ENCODE measurements around the gene KRTAP10-5.
"Not testable (repeated sequence)": the region's sequence is repeated elsewhere in the genome, so short reads cannot be mapped to it uniquely, and the experiment has no call there.

Gene KRTAP10-5

GRCh38 chr21:44598061-44598460 lies 17.7 kb upstream of the KRTAP10-5 start:
- H3K27me3 ChIP-seq (ENCODE audit: insufficient read depth, low read length), result no peaks in the 10 kb centered on the region
- H3K9ac ChIP-seq (ENCODE audit: low read depth, low read length), result peak overlapping the region; percentile 43
- no peaks in the 10 kb centered on the region for H3K9me3 ChIP-seq (ENCODE audit: insufficient read depth, low read depth, low read length)
- H3K4me1 ChIP-seq (ENCODE audit: insufficient read depth, low read length), result peaks cover 17% of the 10 kb centered on the region
- no peak overlapping the region for H3K4me3 ChIP-seq (ENCODE audit: low read length)
- H3K36me3 ChIP-seq (ENCODE audit: insufficient read depth, low read length), result no peaks in the 10 kb centered on the region
- WGBS, result 64% methylated on average over 11 of the region's 11 CpGs
- peak overlapping the region; percentile 25; the same call in 1 of the 2 replicates for H3K27ac ChIP-seq (ENCODE audit: low read depth, low read length)

GRCh38 chr21:44596068-44596725 lies 15.8 kb upstream of the KRTAP10-5 start:
- Histone ChIP-seq H3K4me1 (ENCODE audit: insufficient read depth, low read length) (peaks cover 19% of the 10 kb centered on the region), H3K27ac (ENCODE audit: low read depth, low read length) (no peak overlapping the region), H3K36me3 (ENCODE audit: insufficient read depth, low read length) (no peaks in the 10 kb centered on the region), H3K4me3 (ENCODE audit: low read length) (no peak overlapping the region), H3K9ac (ENCODE audit: low read depth, low read length) (no peak overlapping the region), H3K27me3 (ENCODE audit: insufficient read depth, low read length) (no peaks in the 10 kb centered on the region), H3K9me3 (ENCODE audit: insufficient read depth, low read depth, low read length) (no peaks in the 10 kb centered on the region)
- 97% methylated on average over 9 of the region's 9 CpGs for WGBS

- Histone ChIP-seq H3K4me3 (ENCODE audit: low read length) (no peak overlapping the region), H3K9me3 (ENCODE audit: insufficient read depth, low read depth, low read length) (no peaks in the 10 kb centered on the region), H3K36me3 (ENCODE audit: insufficient read depth, low read length) (no peaks in the 10 kb centered on the region), H3K27me3 (ENCODE audit: insufficient read depth, low read length) (no peaks in the 10 kb centered on the region), H3K27ac (ENCODE audit: low read depth, low read length) (no peak overlapping the region), H3K4me1 (ENCODE audit: insufficient read depth, low read length) (peaks cover 19% of the 10 kb centered on the region), H3K9ac (ENCODE audit: low read depth, low read length) (no peak overlapping the region)
- 93% methylated on average over 6 of the region's 6 CpGs for WGBS
Measured at GRCh38 chr21:44595524-44595923, 15.1 kb upstream of the KRTAP10-5 start.

GRCh38 chr21:44594406-44594916 lies 14.1 kb upstream of the KRTAP10-5 start:
- Histone ChIP-seq H3K27ac (ENCODE audit: low read depth, low read length) (no peak overlapping the region), H3K4me1 (ENCODE audit: insufficient read depth, low read length) (peaks cover 19% of the 10 kb centered on the region), H3K9ac (ENCODE audit: low read depth, low read length) (no peak overlapping the region), H3K4me3 (ENCODE audit: low read length) (no peak overlapping the region), H3K27me3 (ENCODE audit: insufficient read depth, low read length) (no peaks in the 10 kb centered on the region), H3K9me3 (ENCODE audit: insufficient read depth, low read depth, low read length) (no peaks in the 10 kb centered on the region), H3K36me3 (ENCODE audit: insufficient read depth, low read length) (no peaks in the 10 kb centered on the region)
- 90% methylated on average over 12 of the region's 12 CpGs for WGBS

GRCh38 chr21:44593598-44594405 lies 13.4 kb upstream of the KRTAP10-5 start:
- Histone ChIP-seq H3K4me1 (ENCODE audit: insufficient read depth, low read length) (peaks cover 19% of the 10 kb centered on the region), H3K4me3 (ENCODE audit: low read length) (no peak overlapping the region), H3K36me3 (ENCODE audit: insufficient read depth, low read length) (no peaks in the 10 kb centered on the region), H3K9me3 (ENCODE audit: insufficient read depth, low read depth, low read length) (no peaks in the 10 kb centered on the region), H3K27ac (ENCODE audit: low read depth, low read length) (no peak overlapping the region), H3K9ac (ENCODE audit: low read depth, low read length) (no peak overlapping the region), H3K27me3 (ENCODE audit: insufficient read depth, low read length) (no peaks in the 10 kb centered on the region)
- WGBS, result 76% methylated on average over 20 of the region's 20 CpGs

- H3K4me1 ChIP-seq (ENCODE audit: insufficient read depth, low read length), result peaks cover 9% of the 10 kb centered on the region
- no peaks in the 10 kb centered on the region for H3K27me3 ChIP-seq (ENCODE audit: insufficient read depth, low read length)
- H3K4me3 ChIP-seq (ENCODE audit: low read length), result no peak within 1 kb of the TSS
- no peaks in the 10 kb centered on the region for H3K9me3 ChIP-seq (ENCODE audit: insufficient read depth, low read depth, low read length)
- no peak within 1 kb of the TSS for H3K9ac ChIP-seq (ENCODE audit: low read depth, low read length)
- WGBS, result 87% methylated on average over 33 of the region's 33 CpGs
- no peaks in the 10 kb centered on the region for H3K36me3 ChIP-seq (ENCODE audit: insufficient read depth, low read length)
- 0 out of 2 replicates have a peak within 1 kb of the TSS, but pooled peaks have one; percentile 41 for H3K27ac ChIP-seq (ENCODE audit: low read depth, low read length)
Measured at GRCh38 chr21:44592446-44593311, 12.3 kb upstream of the KRTAP10-5 start, which contains the start of gene KRTAP10-6. Gene KRTAP10-6, minus strand, starts transcription at chr21:44592505. Its CDS starts 21 bp downstream, at chr21:44592484.

GRCh38 chr21:44591801-44592130 lies 11.4 kb upstream of the KRTAP10-5 start:
- H3K9ac ChIP-seq (ENCODE audit: low read depth, low read length); H3K4me1 ChIP-seq (ENCODE audit: insufficient read depth, low read length); H3K4me3 ChIP-seq (ENCODE audit: low read length); H3K9me3 ChIP-seq (ENCODE audit: insufficient read depth, low read depth, low read length); H3K27ac ChIP-seq (ENCODE audit: low read depth, low read length); H3K27me3 ChIP-seq (ENCODE audit: insufficient read depth, low read length); H3K36me3 ChIP-seq (ENCODE audit: insufficient read depth, low read length): not testable (repeated sequence)
- WGBS, result 93% methylated on average over 3 of the region's 4 CpGs

- H3K36me3 ChIP-seq (ENCODE audit: insufficient read depth, low read length); H3K27ac ChIP-seq (ENCODE audit: low read depth, low read length); H3K4me3 ChIP-seq (ENCODE audit: low read length); H3K27me3 ChIP-seq (ENCODE audit: insufficient read depth, low read length); H3K9ac ChIP-seq (ENCODE audit: low read depth, low read length); H3K4me1 ChIP-seq (ENCODE audit: insufficient read depth, low read length); H3K9me3 ChIP-seq (ENCODE audit: insufficient read depth, low read depth, low read length): not testable (repeated sequence)
- WGBS, result 91% methylated on average over 17 of the region's 19 CpGs
Measured at GRCh38 chr21:44590897-44591800, 10.7 kb upstream of the KRTAP10-5 start.

GRCh38 chr21:44590311-44590721 lies 9.9 kb upstream of the KRTAP10-5 start:
- H3K9ac ChIP-seq (ENCODE audit: low read depth, low read length), result no peak overlapping the region
- no peak overlapping the region for H3K4me3 ChIP-seq (ENCODE audit: low read length)
- H3K27me3 ChIP-seq (ENCODE audit: insufficient read depth, low read length), result no peaks in the 10 kb centered on the region
- no peaks in the 10 kb centered on the region for H3K36me3 ChIP-seq (ENCODE audit: insufficient read depth, low read length)
- H3K27ac ChIP-seq (ENCODE audit: low read depth, low read length), result no peak overlapping the region
- H3K4me1 ChIP-seq (ENCODE audit: insufficient read depth, low read length), result peaks cover 6% of the 10 kb centered on the region
- 94% methylated on average over 10 of the region's 10 CpGs for WGBS
- no peaks in the 10 kb centered on the region for H3K9me3 ChIP-seq (ENCODE audit: insufficient read depth, low read depth, low read length)

- WGBS, result 93% methylated on average over 24 of the region's 24 CpGs
- Histone ChIP-seq H3K36me3 (ENCODE audit: insufficient read depth, low read length) (no peaks in the 10 kb centered on the region), H3K9ac (ENCODE audit: low read depth, low read length) (no peak overlapping the region), H3K4me1 (ENCODE audit: insufficient read depth, low read length) (peaks cover 6% of the 10 kb centered on the region), H3K27ac (ENCODE audit: low read depth, low read length) (no peak overlapping the region), H3K9me3 (ENCODE audit: insufficient read depth, low read depth, low read length) (no peaks in the 10 kb centered on the region), H3K27me3 (ENCODE audit: insufficient read depth, low read length) (no peaks in the 10 kb centered on the region), H3K4me3 (ENCODE audit: low read length) (no peak overlapping the region)
Measured at GRCh38 chr21:44589586-44590305, 9.3 kb upstream of the KRTAP10-5 start.

Measured in HUES64 (cell line).